DMS114 treated with DMSO at 0.1 percent for 48 hours (cell line): ENCODE results near the gene ADAMTSL1.

Experiments
- DNase-seq: peaks from one replicate; lab custom pipeline; 2025; ENCODE audit not compliant: unreplicated experiment; lab: John Stamatoyannopoulos, UW

Gene ADAMTSL1, protein sequence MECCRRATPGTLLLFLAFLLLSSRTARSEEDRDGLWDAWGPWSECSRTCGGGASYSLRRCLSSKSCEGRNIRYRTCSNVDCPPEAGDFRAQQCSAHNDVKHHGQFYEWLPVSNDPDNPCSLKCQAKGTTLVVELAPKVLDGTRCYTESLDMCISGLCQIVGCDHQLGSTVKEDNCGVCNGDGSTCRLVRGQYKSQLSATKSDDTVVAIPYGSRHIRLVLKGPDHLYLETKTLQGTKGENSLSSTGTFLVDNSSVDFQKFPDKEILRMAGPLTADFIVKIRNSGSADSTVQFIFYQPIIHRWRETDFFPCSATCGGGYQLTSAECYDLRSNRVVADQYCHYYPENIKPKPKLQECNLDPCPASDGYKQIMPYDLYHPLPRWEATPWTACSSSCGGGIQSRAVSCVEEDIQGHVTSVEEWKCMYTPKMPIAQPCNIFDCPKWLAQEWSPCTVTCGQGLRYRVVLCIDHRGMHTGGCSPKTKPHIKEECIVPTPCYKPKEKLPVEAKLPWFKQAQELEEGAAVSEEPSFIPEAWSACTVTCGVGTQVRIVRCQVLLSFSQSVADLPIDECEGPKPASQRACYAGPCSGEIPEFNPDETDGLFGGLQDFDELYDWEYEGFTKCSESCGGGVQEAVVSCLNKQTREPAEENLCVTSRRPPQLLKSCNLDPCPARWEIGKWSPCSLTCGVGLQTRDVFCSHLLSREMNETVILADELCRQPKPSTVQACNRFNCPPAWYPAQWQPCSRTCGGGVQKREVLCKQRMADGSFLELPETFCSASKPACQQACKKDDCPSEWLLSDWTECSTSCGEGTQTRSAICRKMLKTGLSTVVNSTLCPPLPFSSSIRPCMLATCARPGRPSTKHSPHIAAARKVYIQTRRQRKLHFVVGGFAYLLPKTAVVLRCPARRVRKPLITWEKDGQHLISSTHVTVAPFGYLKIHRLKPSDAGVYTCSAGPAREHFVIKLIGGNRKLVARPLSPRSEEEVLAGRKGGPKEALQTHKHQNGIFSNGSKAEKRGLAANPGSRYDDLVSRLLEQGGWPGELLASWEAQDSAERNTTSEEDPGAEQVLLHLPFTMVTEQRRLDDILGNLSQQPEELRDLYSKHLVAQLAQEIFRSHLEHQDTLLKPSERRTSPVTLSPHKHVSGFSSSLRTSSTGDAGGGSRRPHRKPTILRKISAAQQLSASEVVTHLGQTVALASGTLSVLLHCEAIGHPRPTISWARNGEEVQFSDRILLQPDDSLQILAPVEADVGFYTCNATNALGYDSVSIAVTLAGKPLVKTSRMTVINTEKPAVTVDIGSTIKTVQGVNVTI (N-terminal part only)

DNA sequence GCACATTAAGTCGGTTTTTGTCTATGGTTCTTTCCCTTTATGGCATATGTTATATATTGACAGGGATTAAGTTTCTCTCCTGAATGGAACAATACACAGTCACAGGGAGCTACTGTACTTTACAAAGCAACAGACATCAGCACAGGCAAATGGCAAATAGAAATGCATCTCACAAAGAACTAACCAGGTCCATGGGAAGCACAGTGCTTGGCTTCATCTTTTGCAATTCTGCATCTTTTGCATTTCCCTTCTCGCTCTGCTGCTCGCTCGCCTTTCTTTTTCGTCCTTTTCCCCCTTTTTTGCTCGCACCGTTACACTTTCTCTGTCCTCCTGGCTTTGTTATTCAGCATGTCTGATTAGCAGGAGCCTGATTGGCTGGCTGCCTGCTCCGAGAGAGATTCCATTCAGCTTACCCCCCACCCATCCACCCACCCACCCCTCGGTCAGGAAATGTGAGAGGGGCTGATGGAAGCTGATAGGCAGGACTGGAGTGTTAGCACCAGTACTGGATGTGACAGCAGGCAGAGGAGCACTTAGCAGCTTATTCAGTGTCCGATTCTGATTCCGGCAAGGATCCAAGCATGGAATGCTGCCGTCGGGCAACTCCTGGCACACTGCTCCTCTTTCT is at the start of gene ADAMTSL1:
Gene ADAMTSL1, plus strand, starts transcription at position 502 of the 628 bp plus-strand sequence. Its CDS starts 80 bp downstream, at position 582.
- no peak for DNase-seq

DNA sequence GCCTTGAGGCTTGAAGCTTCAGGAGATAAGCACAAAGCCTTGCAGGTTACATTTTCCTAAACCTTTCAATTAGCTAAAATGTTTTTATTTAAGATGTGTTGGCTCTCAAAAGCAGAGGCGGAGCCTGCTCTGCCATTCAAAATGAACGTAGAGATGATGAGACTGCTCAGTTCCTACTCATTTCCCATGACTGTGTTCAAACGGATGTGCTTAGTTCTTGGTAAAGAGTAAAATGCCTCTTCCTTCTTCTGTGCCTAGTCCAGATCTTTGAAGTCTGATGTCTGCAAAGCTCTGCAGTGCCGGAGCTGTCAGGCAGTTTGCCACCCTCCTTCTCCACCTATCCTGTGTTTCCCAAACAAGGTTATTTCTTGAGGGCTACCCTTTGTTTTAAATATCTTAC is 46.3 kb upstream of the ADAMTSL1 start:
- DNase-seq = no peak

DNA sequence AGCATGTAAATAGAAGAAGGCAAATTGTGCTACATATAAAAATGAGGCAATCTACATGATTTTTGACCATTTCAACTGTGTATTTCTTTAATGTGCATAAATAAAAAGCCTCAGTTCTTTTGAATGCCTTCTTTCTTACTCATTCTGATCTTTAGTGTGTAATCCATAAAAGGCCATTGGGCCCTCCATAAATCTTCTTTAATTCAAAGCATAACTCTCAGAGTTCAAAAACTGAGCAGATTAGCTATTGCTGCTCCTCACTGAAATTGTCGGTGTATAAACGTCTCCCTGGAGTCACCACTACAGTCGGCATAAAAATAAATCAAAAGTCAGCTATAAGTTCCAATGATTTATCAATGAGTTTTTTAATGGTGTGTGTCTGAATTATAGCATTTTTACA is 45.3 kb upstream of the ADAMTSL1 start:
- DNase-seq = no peak

DNA sequence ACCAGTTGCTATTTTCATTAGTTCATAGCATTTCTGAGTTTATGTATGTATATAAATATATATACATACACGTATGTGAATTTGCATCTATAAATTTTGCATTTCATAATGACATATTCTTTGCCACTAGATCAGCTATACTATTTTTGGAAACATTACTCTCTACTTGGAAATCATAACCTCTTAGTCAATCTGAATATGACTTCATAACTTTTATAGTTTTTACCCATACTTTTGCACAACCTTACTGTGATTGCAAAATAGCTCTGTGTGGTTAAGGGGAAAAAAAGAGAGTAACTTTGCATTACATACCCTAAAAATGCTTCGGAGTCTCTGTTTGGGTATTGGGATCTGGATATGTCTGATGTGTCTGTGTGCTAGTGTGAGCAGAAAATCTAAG is 44.9 kb upstream of the ADAMTSL1 start:
- no peak for DNase-seq

DNA sequence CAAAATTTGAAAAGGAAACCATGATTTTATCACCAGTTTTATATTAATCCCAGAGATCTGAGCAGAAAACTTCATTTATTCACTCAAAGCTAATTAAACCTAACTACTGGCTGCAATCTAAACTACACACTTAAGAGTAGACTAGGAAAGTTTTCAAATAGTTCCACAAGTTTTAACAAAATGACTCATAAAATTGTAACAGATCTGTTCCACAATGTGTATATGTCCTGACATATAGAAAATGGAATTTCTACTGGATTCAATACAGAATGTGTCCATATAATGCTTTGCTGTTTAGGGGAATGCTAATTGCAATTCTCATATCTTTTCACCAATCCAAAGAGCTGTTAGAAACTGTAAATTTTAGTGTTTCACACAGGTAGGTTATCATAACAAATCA is 40.3 kb upstream of the ADAMTSL1 start:
- DNase-seq = no peak

DNA sequence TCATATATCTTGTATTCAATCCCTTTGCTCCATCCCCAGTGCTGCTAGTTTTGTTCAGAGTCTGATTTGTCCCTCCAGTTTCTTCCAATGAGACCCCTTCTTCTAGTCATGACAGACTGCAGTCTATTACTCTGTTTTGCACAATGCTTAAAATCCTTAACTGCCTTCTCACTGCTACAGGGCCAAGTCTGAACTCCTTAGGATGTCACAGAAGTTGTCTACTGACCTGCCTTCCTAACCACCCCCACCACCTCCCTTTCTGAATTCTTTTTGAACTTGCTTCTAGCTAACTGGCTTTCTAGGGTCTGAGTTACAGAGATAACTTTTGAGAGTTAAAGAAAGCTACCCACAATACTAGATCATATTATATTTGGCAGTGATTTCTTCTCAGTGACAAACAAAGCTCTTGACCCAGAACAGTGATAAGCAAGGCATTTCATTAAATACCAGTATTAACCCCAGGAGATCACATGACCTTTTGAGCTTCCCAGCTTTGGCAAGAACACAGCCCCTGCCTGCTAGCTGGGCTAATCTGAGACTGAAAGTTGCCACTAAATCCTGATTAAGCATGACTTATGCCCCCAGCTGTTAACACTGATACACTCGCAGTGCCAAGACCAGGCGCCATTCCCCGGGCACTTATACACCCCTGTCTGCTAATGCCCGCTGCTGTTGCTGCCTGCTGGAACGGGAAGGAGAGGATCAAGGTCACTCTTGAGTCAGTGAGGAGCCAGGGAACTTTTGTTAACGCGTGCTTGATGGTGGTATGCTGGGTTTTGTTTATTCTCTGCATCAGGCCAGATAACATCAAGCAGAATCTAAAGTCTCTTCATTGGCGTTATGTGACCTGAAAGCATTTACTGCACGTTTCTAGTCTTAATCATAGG is 36.4 kb upstream of the ADAMTSL1 start:
- no peak for DNase-seq

DNA sequence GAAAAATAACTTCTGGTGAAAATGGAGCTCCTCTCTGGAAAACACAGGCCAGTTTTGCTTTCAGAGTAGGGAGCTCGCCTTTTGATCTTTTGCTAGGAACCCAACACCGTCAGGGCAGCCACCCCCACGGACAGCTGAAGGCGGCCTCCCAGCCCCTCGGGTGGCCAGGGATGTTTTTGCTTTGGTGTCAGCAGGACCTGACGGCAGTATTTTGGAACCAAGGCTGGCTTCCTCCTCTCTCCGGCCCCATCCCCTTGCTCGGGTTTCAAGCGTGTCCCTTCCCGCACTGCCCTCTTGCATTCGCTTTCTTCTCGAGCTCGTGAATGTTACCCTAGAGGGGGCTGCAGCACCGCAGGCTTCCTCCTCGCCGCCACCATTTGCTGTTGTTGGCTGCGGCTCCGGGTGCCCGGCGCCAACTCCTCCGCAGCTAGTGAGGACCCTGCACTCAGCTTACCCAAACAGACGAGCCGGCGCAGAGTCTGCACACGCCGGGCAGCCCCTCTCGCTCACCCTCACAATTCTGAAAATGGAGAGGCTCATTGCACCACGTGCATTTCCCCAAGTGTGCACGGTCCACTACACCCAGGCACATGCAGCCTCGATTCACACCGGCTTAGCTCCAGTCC is 35.5 kb upstream of the ADAMTSL1 start:
- DNase-seq = no peak

DNA sequence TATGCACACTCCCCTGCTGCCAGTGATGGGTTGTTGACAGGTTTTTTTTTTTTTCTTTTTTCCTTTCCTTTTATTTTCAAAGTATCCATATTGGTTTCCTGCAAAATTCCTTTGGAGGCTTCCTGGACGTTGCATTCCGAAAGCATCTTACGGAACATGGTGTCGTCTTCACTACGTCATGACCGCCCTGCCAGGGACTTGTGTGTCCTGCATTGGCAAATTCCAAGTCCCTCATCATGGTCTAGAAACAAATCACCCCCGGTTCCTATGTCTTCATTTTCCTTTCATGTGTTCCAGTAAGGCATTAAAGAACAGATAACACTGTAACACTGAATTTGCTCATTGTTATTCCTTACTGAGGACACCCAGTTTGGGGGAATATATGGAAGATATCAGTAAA is 35.0 kb upstream of the ADAMTSL1 start:
- no peak for DNase-seq

DNA sequence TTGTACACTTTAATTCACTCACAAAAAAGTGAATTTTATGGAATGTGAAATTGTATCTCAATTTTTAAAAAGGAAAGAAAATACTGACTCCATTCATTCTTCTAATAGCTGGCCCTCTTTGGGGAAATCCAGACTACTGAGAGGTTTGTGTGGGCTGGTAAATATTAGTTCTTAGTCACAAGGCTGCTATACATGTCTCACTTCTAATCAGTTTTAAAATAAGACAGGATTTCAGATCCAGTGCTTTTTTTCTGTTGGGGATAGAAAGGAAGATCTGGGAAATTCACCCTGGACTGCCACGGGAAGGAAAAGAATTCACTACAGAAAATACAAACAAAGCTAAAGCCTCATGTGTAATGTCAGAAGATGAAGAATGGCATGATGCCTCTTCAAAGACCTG is 32.7 kb upstream of the ADAMTSL1 start:
- DNase-seq = no peak

DNA sequence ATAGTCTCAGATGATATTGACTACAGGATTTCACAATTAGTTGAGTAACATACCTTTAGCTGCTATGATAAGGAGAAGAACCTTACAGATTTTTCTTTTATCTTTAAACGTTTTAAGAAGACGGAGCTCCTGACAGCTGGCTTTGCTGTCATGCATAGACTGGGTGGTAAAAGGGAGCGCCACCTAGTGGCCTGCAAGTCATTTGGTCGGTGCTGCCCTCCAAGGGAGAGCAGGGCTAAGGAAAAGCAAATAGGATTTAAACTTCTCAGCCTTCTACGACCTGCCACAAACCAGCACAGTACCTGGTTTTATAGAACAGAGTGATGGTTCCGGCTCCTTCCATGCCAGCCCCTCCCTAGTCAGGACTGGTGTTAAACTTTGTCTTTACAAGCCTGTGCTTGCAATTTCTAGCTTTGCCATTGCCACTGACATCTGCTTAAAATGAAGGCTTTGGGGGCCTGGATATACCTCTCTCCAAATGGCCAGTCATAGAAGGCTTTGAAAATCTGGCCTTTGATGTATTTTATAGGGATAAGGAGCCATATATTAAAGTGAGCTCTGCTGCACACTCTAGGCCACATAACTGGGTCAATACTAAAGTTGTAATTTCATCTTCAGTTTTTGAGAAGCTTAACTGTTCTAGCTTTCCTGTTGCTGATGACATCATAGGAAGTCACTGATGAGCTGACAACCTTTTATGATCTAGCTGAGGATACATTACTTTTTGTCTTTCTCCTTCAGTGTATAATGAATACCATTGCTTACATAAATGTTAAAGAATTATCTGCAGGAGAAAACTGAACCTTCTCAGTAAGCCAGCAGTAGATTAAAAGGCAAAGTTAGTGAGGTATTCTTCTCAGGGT is 31.1 kb upstream of the ADAMTSL1 start:
- peak; percentile 43 for DNase-seq

DNA sequence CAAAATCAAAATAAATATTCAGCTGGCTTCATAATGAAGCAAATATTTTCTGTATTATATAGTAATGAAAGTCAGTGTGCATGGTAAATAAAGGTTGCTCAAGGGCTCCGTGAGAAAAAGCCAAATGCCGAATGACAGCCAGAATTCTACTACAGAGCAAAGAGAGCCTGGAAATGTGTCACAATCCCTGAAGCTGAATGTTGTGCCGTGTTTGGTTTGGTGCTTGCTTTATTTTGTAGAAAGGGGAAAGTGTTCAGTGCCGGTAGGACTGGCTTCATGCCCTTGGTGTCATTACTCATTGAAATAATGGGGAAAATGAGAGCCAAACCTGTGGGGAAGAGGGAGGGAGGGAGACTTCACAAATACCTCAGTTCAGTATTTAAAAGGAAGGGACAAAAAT is 26.8 kb upstream of the ADAMTSL1 start:
- DNase-seq = no peak

DNA sequence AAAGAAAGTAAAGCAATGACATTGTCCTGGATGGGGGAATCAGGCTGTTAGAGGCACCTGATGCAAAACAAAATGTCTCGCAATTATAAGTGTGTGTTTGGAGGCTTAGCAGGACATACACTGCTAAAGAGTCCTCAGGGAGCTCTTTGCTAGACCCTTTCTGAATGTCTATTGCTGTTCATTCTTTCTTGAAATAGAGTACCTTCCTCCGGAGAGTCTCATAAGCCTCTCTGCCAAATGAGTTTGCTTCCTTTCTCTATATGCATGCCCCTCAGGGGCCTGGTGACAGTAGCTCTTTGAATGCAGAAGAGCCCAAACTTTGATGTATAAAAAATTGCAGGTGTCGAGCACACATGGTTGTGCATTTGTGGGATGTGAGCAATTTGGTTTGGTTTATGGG is 26.4 kb upstream of the ADAMTSL1 start:
- DNase-seq = no peak

DNA sequence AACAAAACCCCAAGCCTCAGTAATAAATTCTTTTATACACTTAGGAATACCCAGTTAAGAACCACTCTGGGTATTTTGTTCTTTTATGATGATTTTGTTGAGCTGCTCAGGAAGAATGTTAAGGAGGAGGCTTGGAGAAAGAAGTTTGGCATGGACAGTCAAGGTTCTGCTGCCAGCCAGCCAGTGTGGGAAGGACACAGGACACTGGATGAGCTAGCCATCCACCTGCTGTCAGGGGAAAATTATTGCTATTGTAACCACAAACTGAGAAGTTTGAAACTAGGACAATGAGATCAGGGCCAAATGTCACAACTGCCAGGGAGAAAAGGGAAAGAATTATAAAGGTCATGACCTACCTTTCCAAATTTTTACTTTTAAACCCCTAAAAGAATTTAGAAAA is 25.9 kb upstream of the ADAMTSL1 start:
- no peak for DNase-seq

DNA sequence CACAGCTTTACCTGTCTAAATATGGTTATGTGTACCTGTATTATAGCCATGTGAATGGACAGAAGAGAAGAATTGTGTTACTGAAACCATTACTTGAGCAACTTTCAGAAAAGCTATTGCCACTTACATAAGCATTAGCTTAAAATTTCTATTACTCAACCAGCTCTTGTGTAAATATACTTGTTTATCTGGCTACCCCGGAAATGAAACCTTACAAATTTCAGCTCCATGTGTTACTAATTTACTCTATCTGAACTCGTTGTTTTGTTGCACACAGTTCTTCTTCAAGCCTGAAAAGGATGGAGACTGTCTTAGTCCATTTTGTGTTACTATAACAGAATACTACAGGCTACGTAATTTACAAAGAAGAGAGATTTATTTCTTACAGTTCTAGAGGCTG is 22.5 kb upstream of the ADAMTSL1 start:
- DNase-seq = no peak

DNA sequence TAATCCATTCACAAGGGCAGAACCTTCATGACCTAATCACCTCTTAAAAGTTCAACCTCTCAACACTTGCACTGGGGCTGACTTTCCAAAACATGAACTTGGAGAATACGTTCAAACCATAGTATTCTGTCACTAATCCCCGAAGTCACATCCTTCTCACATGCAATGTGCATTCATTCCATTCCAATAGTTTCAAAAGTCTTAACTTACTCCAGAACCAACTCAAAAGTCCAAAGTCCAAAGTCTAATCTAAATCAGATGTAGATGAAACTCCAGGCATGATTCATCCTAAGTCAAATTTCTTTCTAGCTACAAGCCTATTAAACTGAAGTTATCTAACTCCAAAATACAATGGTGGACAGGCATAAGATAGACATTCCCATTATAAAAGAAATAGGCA is 21.7 kb upstream of the ADAMTSL1 start:
- no peak for DNase-seq

DNA sequence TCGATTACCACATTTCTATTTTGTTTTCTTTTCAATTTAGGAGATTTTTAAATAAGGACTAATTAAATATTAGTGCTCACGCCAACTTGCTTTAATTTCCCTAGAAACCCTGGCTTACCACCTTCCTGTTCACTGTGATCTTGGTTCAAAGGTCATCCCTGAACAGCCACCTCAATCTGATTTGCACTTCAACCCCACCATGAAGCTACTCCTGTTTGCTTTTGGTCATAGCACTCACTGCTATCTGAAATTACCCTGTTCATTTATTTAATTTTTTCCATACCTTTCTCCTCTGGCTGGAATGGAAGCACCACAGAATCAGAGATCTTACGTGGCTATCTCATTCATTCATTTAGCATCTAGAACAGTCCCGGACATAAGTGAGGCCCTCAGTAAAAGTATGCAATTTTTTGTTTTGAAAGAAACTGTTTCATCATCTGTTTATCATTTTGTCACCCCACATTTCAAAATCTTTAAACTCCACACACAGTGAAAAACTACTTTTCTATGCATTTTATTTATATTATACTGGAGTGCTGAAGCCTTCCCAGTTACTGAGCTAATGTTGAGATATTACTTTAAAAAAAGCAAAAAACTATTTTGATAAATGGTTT is 17.2 kb upstream of the ADAMTSL1 start:
- DNase-seq = no peak

DNA sequence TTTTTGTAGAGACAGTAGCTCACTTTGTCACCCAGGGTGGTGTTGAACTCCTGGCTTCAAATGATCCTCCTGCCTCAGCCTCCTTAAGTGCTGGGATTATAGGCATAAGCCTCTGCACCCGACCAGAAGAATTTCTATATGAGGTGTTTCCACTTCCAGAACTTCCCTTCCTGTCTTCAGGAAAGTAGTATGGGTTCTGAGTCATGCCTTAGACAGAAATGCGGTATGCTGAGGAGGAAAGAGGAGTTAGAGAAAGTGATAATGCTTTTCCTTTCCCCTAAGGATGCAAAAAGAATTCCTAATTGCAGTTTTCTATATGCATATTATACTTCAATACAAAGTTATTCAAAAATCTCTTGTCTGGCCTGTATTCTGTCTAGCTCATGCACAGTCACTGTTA is 16.4 kb upstream of the ADAMTSL1 start:
- no peak for DNase-seq

DNA sequence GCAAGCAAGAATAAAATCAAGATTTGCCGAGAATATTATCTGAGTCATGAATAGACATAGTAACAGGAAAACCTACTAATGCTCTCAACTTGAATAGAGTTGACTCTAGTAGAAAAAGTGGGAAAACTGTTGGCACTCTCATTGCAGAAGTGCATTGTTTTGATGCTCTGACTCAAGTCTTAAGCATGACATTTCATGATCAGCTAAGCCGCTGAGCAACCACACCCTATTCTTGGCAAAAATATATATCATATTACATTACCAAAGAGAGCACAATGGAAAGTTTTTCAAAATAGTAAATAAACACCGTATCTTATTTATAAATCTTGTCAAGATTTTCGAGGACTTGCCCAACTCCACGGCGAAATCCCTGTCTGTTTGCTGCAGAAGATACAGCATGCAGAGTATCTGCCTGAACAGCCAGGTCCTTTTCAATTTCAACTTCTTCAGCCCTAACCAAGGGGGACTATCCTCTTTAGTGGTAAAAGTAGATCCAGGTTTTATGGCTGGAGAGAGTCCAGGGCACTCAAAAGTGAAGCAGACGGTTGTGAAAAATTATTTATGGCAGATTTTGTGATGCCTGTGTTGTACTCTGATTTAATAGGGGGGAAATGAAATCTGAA is 13.9 kb upstream of the ADAMTSL1 start:
- no peak for DNase-seq
